Panc1 (cell line): ENCODE data around the gene IL17REL. TPM values are rescaled to one million over a fixed set of nuclear protein-coding genes. Genes with fewer than 3 reads are reported as not detected.

ENCODE experiments used
- ATAC-seq: fragments of 200-7000 bp; cut with Tn5 transposase; 2 replicates; pipeline ENCODE4 v1.9.1; 2020; ENCODE audit warnings: mild to moderate bottlenecking, moderate library complexity
- BruUV-seq: library from RNA; stranded (reverse); fragments of 400-500 nt; replicated peaks from 2 replicates; lab custom pipeline; 2021; lab: Mats Ljungman, UMichigan
- CTCF ChIA-PET: fragments of 300-600 bp; sonication (Branson Sonifier 250); formaldehyde crosslinking; loops from one replicate; lab custom pipeline; 2022; ENCODE audit warnings: antibody characterized with exemption; lab: Charles Lee
- POLR2A ChIA-PET: fragments of 300-600 bp; sonication (Branson Sonifier 250); formaldehyde crosslinking; loops from one replicate; lab custom pipeline; 2022; ENCODE audit warnings: antibody characterized with exemption; lab: Charles Lee
- DNase-seq: peaks from one replicate; pipeline ENCODE4 v3.0.0-alpha.2; 2010; ENCODE audit warnings: low read depth, low spot score
- H3K27ac ChIP-seq: 2 replicates; pipeline ENCODE4 v1.5.1; 2011; ENCODE audit warnings: mild to moderate bottlenecking, low read length, inconsistent platforms
- H3K27me3 ChIP-seq: fragments of 200-500 bp; sonication (Bioruptor generic); 2 replicates; pipeline ENCODE4 v1.6.0; 2014; ENCODE audit warnings: low read length, inconsistent platforms; ENCODE audit not compliant: control insufficient read depth, insufficient read depth
- H3K36me3 ChIP-seq: fragments of 200-500 bp; sonication (Bioruptor generic); 2 replicates; pipeline ENCODE4 v1.5.1; 2014; ENCODE audit warnings: inconsistent platforms, mild to moderate bottlenecking, low read length, moderate library complexity; ENCODE audit not compliant: control insufficient read depth, insufficient read depth
- H3K4me1 ChIP-seq: 2 replicates; pipeline ENCODE4 v1.5.1; 2011; ENCODE audit warnings: inconsistent platforms, mild to moderate bottlenecking, low read length, moderate library complexity; ENCODE audit not compliant: control insufficient read depth, insufficient read depth
- H3K4me3 ChIP-seq, 2 experiments: 2 replicates each; pipeline ENCODE4 v1.5.1; 2011 to 2012; ENCODE audit warnings: low read depth in 2 of 2, low read length in 2 of 2, mild to moderate bottlenecking in 2 of 2, inconsistent platforms in 1 of 2, moderate library complexity in 1 of 2
- H3K9me3 ChIP-seq: fragments of 200-500 bp; sonication (Bioruptor generic); 2 replicates; pipeline ENCODE4 v1.5.1; 2014; ENCODE audit warnings: low read depth, mild to moderate bottlenecking, inconsistent platforms, low read length, moderate library complexity; ENCODE audit not compliant: control insufficient read depth, insufficient read depth
- POLR2AphosphoS5 ChIP-seq: IDR thresholded peaks from 2 replicates; pipeline ENCODE4 v1.6.1; 2012; ENCODE audit warnings: mild to moderate bottlenecking, low read depth, low read length, moderate library complexity
- SIN3A ChIP-seq: IDR thresholded peaks from 2 replicates; pipeline ENCODE4 v1.6.1; 2012; ENCODE audit warnings: low read depth, mild to moderate bottlenecking, low read length, moderate library complexity, borderline replicate concordance; ENCODE audit not compliant: insufficient read depth
- TCF7L2 ChIP-seq: IDR thresholded peaks from 2 replicates; pipeline ENCODE4 v1.6.1; 2011; ENCODE audit warnings: mild to moderate bottlenecking, low read depth, low read length, inconsistent platforms
- in situ Hi-C: cut with HindIII; loops from 2 replicates; pipeline ENCODE4 v1.10.0; 2016; ENCODE audit warnings: low sequenced_read_pairs, low pct_unique_long_range_greater_than_20kb
- intact Hi-C: fragments of 100-400 bp; cut with micrococcal nuclease; formaldehyde crosslinking; loops from one replicate; pipeline ENCODE4 v1.10.0; 2022; ENCODE audit not compliant: unreplicated experiment
- total RNA-seq: library from RNA; stranded (reverse); gene quantifications from one replicate; pipeline ENCODE4 v1.2.1, GENCODE V29; 2021; ENCODE audit not compliant: unreplicated experiment
- TF ChIP-seq, protein P1 (sequence below), 2 experiments: IDR thresholded peaks; 2 replicates each; pipeline ENCODE4 v1.6.1; 2011 to 2012; ENCODE audit warnings: low read depth in 2 of 2, control low read depth in 1 of 2, low read length in 1 of 2, mild to moderate bottlenecking in 1 of 2, moderate library complexity in 1 of 2; ENCODE audit not compliant: insufficient read depth in 1 of 2
- TF ChIP-seq, protein P2 (sequence below): fragments of 450-650 bp; IDR thresholded peaks from 2 replicates; pipeline ENCODE4 v1.5.1; 2017; ENCODE audit warnings: mild to moderate bottlenecking

The IL17REL gene
- total RNA-seq, 1 experiment from 2014 or later: 0.82 TPM

- no peaks in the 10 kb centered on the region for H3K27me3 ChIP-seq
- CTCF ChIA-PET: no interaction called here
- no peak for ATAC-seq
- intact Hi-C loops: no loop called here
- BruUV-seq: no TSS peak
- POLR2A ChIA-PET: no interaction called here
- no peak for TF ChIP-seq SIN3A
- TF ChIP-seq, protein P1, sequence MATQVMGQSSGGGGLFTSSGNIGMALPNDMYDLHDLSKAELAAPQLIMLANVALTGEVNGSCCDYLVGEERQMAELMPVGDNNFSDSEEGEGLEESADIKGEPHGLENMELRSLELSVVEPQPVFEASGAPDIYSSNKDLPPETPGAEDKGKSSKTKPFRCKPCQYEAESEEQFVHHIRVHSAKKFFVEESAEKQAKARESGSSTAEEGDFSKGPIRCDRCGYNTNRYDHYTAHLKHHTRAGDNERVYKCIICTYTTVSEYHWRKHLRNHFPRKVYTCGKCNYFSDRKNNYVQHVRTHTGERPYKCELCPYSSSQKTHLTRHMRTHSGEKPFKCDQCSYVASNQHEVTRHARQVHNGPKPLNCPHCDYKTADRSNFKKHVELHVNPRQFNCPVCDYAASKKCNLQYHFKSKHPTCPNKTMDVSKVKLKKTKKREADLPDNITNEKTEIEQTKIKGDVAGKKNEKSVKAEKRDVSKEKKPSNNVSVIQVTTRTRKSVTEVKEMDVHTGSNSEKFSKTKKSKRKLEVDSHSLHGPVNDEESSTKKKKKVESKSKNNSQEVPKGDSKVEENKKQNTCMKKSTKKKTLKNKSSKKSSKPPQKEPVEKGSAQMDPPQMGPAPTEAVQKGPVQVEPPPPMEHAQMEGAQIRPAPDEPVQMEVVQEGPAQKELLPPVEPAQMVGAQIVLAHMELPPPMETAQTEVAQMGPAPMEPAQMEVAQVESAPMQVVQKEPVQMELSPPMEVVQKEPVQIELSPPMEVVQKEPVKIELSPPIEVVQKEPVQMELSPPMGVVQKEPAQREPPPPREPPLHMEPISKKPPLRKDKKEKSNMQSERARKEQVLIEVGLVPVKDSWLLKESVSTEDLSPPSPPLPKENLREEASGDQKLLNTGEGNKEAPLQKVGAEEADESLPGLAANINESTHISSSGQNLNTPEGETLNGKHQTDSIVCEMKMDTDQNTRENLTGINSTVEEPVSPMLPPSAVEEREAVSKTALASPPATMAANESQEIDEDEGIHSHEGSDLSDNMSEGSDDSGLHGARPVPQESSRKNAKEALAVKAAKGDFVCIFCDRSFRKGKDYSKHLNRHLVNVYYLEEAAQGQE (IDR thresholded peaks at IDR 0.05; ENCODE audit: insufficient read depth in 1 of 2, low read depth in 2 of 2, low read length in 1 of 2): no peak
- H3K36me3 ChIP-seq: no peaks in the 10 kb centered on the region
- in situ Hi-C loops: no loop called here
- H3K4me1 ChIP-seq: peaks cover 24% of the 10 kb centered on the region
- no peak for DNase-seq
- no peak overlapping the region for H3K4me3 ChIP-seq
- no peaks in the 10 kb centered on the region for H3K9me3 ChIP-seq
- no peak overlapping the region for H3K27ac ChIP-seq
These were observed 15.3 kb downstream of the IL17REL start for GRCh38 chr22:49997251-49997599.

DNA sequence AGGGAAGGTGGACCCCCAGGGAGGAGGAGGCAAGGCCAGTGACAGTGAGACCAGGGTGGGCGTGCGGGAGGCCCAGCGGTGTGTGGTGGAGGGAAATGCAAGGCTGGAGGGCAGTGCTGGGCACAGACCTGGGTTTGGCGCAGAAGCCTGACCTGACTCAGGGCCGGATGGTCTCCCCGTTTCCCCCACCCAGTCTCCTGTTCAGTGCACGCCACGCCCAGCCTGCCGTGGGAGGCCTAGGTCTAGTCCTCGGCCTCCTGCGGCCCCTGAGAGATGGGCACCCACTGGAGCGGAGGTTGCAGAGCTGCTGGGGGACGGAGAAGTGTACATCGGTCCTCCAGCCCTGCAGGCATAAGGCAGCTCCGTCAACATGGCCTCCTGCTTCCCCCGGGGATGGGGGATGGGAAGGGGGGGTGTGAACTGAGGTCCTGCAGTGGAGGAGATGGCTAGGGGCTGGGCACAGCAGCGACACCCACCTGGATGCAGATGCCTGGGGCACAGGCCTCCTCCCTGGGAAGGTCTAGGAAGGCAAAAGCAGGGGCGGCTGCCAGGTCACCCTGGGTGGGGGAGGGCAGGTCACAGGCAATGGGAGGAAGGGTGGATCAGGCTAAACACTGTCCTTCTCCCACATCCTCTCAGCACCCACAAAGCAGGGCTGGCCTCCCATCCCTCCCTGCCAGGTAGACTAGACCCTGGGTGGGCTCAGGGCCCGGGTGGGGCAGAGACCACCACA is 15.9 kb downstream of the IL17REL start:
- no peak for DNase-seq
- in situ Hi-C loops: no loop called here
- Histone ChIP-seq H3K4me1 (peaks cover 24% of the 10 kb centered on the region), H3K9me3 (no peaks in the 10 kb centered on the region), H3K4me3 (no peak overlapping the region), H3K27ac (peak overlapping the region; percentile 44; the same call in 1 of the 2 replicates), H3K27me3 (no peaks in the 10 kb centered on the region), H3K36me3 (no peaks in the 10 kb centered on the region)
- ATAC-seq: 0 out of 2 replicates have a peak, but pooled peaks have one; percentile 10
- ChIA-PET CTCF (no interaction called here), POLR2A (no interaction called here)
- TF ChIP-seq SIN3A (no peak), POLR2AphosphoS5 (no peak), TCF7L2 (no peak)
- TF ChIP-seq, protein P1 (IDR thresholded peaks at IDR 0.05; ENCODE audit: insufficient read depth in 1 of 2, low read depth in 2 of 2, low read length in 1 of 2): no peak
- BruUV-seq: no TSS peak
- intact Hi-C loops: no loop called here

DNA sequence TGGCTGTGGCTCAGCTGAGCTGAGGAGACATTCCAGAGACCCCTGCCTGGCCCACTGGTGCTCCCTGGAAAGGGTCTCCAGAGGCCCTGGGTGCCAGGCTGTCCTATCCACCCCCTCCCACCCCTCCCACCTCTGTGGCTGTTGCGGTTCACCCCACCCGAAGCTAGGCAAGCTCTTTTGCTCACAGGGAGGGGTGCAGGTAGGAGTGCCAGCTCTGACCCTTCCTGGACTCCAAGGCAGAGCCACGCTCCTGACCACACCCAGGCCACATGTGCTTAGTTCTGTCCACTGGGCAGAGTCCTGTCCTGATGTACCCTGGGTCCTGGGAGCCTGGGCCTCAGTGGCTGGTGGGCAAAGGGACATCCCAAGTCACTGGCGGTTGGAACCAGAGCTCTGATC is 16.4 kb downstream of the IL17REL start:
- intact Hi-C loops (no loop called here), in situ Hi-C loops (no loop called here)
- peak overlapping the region; percentile 44; the same call in 1 of the 2 replicates for H3K27ac ChIP-seq
- ChIA-PET POLR2A (no interaction called here), CTCF (no interaction called here)
- no peaks in the 10 kb centered on the region for H3K36me3 ChIP-seq
- H3K27me3 ChIP-seq: no peaks in the 10 kb centered on the region
- DNase-seq (no peak), ATAC-seq (no peak)
- peaks cover 24% of the 10 kb centered on the region for H3K4me1 ChIP-seq
- TF ChIP-seq POLR2AphosphoS5 (no peak), TCF7L2 (no peak), SIN3A (no peak)
- TF ChIP-seq, protein P2, sequence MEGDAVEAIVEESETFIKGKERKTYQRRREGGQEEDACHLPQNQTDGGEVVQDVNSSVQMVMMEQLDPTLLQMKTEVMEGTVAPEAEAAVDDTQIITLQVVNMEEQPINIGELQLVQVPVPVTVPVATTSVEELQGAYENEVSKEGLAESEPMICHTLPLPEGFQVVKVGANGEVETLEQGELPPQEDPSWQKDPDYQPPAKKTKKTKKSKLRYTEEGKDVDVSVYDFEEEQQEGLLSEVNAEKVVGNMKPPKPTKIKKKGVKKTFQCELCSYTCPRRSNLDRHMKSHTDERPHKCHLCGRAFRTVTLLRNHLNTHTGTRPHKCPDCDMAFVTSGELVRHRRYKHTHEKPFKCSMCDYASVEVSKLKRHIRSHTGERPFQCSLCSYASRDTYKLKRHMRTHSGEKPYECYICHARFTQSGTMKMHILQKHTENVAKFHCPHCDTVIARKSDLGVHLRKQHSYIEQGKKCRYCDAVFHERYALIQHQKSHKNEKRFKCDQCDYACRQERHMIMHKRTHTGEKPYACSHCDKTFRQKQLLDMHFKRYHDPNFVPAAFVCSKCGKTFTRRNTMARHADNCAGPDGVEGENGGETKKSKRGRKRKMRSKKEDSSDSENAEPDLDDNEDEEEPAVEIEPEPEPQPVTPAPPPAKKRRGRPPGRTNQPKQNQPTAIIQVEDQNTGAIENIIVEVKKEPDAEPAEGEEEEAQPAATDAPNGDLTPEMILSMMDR: no peak
- TF ChIP-seq, protein P1 (IDR thresholded peaks at IDR 0.05; ENCODE audit: insufficient read depth in 1 of 2, low read depth in 2 of 2, low read length in 1 of 2): no peak
- H3K4me3 ChIP-seq: no peak overlapping the region
- no TSS peak for BruUV-seq
- H3K9me3 ChIP-seq: no peaks in the 10 kb centered on the region
